HCT116 (cell line): ENCODE data around the gene POU5F2. TPM values are rescaled to one million over a fixed set of nuclear protein-coding genes. Genes with fewer than 3 reads are reported as not detected.

ENCODE experiments used
- ATAC-seq: fragments of 200-7000 bp; cut with Tn5 transposase; 2 replicates; pipeline ENCODE4 v1.9.1; 2020; ENCODE audit warnings: mild to moderate bottlenecking, moderate library complexity
- BruUV-seq: library from RNA; stranded (reverse); fragments of 400-500 nt; replicated peaks from 2 replicates; lab custom pipeline; 2021; lab: Mats Ljungman, UMichigan
- CTCF ChIA-PET: fragments of 300-600 bp; sonication (Branson Sonifier 250); formaldehyde crosslinking; loops from one replicate; lab custom pipeline; 2021; ENCODE audit warnings: antibody characterized with exemption; lab: Charles Lee
- POLR2A ChIA-PET: fragments of 300-600, 350-600 bp; sonication (Branson Sonifier 250); formaldehyde crosslinking; loops from one replicate; lab custom pipeline; 2021; ENCODE audit warnings: antibody characterized with exemption; lab: Charles Lee
- RAD21 ChIA-PET, 2 experiments: fragments of 300-600 bp; sonication (Branson Sonifier 250); formaldehyde crosslinking; loops; one replicate each; lab custom pipeline; 2023; ENCODE audit warnings: low total read pairs in 2 of 2; ENCODE audit not compliant: uncharacterized antibody in 2 of 2, unreplicated experiment in 2 of 2, low non-redundant PET in 1 of 2; lab: Charles Lee
- DNase-seq: peaks from one replicate; pipeline ENCODE4 v3.0.0-alpha.2; 2010; ENCODE audit warnings: low read depth, low spot score
- H2AFZ ChIP-seq: fragments of 200-600 bp; shearing (Covaris generic), sonication (generic); 2 replicates; pipeline ENCODE4 v1.6.1; 2017; ENCODE audit warnings: low read depth, mixed run types, mixed read lengths, antibody characterized with exemption, low read length; ENCODE audit not compliant: poor library complexity, severe bottlenecking
- H3K27ac ChIP-seq: 2 replicates; pipeline ENCODE4 v1.5.1; 2012; ENCODE audit warnings: low read depth, low read length
- H3K27me3 ChIP-seq: fragments of 200-600 bp; sonication (generic); 2 replicates; pipeline ENCODE4 v1.6.1; 2016; ENCODE audit warnings: mixed run types, low read length, mixed read lengths; ENCODE audit not compliant: insufficient read depth
- H3K36me3 ChIP-seq, 2 experiments: fragments of 200-500 bp in 1 of 2; fragments of 200-600 bp in 1 of 2; sonication (Bioruptor generic) in 1 of 2; sonication (generic) in 1 of 2; 2 replicates each; pipeline versions ENCODE4 v1.5.1 to v1.6.1; 2014 to 2016; ENCODE audit warnings: low read length in 2 of 2, inconsistent platforms in 1 of 2, mixed read lengths in 1 of 2, mixed run types in 1 of 2; ENCODE audit not compliant: insufficient read depth in 2 of 2, control insufficient read depth in 1 of 2
- H3K4me1 ChIP-seq, 2 experiments: fragments of 200-600 bp in 1 of 2; sonication (generic) in 1 of 2; 2 replicates each; pipeline versions ENCODE4 v1.5.1 to v1.6.1; 2012 to 2017; ENCODE audit warnings: low read length in 2 of 2, inconsistent platforms in 1 of 2, mild to moderate bottlenecking in 1 of 2, mixed read lengths in 1 of 2, mixed run types in 1 of 2, moderate library complexity in 1 of 2; ENCODE audit not compliant: insufficient read depth in 2 of 2, control insufficient read depth in 1 of 2
- H3K4me2 ChIP-seq: fragments of 200-600 bp; sonication (generic); 2 replicates; pipeline ENCODE4 v1.6.1; 2017; ENCODE audit warnings: mixed run types, low read length, mixed read lengths
- H3K4me3 ChIP-seq, 2 experiments: fragments of 200-600 bp in 1 of 2; sonication (generic) in 1 of 2; replicated peaks in 1 of 2; 2 replicates each; pipeline ENCODE4 v1.5.1; 2011 to 2016; ENCODE audit warnings: low read length in 2 of 2, control low read depth in 1 of 2, low read depth in 1 of 2, mild to moderate bottlenecking in 1 of 2, mixed read lengths in 1 of 2, mixed run types in 1 of 2
- H3K79me2 ChIP-seq: fragments of 200-600 bp; sonication (generic); 2 replicates; pipeline ENCODE4 v1.6.1; 2017; ENCODE audit warnings: mild to moderate bottlenecking, mixed run types, low read length, moderate library complexity, mixed read lengths; ENCODE audit not compliant: insufficient read depth
- H3K9ac ChIP-seq: fragments of 200-600 bp; sonication (generic); 2 replicates; pipeline ENCODE4 v1.6.1; 2016; ENCODE audit warnings: low read length, mixed read lengths
- H3K9me2 ChIP-seq: fragments of 200-600 bp; sonication (generic), shearing (Covaris generic); 2 replicates; pipeline ENCODE4 v1.6.1; 2017; ENCODE audit warnings: mixed run types, mild to moderate bottlenecking, moderate library complexity; ENCODE audit not compliant: insufficient read depth
- H3K9me3 ChIP-seq, 2 experiments: fragments of 200-500 bp in 1 of 2; fragments of 200-600 bp in 1 of 2; sonication (Bioruptor generic) in 1 of 2; sonication (generic) in 1 of 2; 2 replicates each; pipeline ENCODE4 v1.6.1; 2014 to 2017; ENCODE audit warnings: low read length in 2 of 2, mixed read lengths in 2 of 2, inconsistent platforms in 1 of 2, low read depth in 1 of 2, mild to moderate bottlenecking in 1 of 2, mixed run types in 1 of 2, moderate library complexity in 1 of 2; ENCODE audit not compliant: control insufficient read depth in 1 of 2, insufficient read depth in 1 of 2
- H4K20me1 ChIP-seq: fragments of 200-600 bp; sonication (generic), shearing (Covaris generic); 2 replicates; pipeline ENCODE4 v1.6.1; 2017; ENCODE audit warnings: mixed run types, mild to moderate bottlenecking, moderate library complexity; ENCODE audit not compliant: insufficient read depth
- ATF3 ChIP-seq: IDR thresholded peaks from 2 replicates; pipeline ENCODE4 v1.6.1; 2012
- CEBPB ChIP-seq: IDR thresholded peaks from 2 replicates; pipeline ENCODE4 v1.6.1; 2012; ENCODE audit warnings: low read depth
- ELF1 ChIP-seq: IDR thresholded peaks from 2 replicates; pipeline ENCODE4 v1.6.1; 2012; ENCODE audit warnings: low read depth, borderline replicate concordance
- EZH2phosphoT487 ChIP-seq: fragments of 200-600 bp; IDR thresholded peaks from 2 replicates; pipeline ENCODE4 v1.6.1; 2018; ENCODE audit warnings: antibody characterized with exemption, borderline replicate concordance
- POLR2AphosphoS5 ChIP-seq: IDR thresholded peaks from 2 replicates; pipeline ENCODE4 v1.6.1; 2011; ENCODE audit warnings: mild to moderate bottlenecking, low read depth, low read length, moderate library complexity
- RAD21 ChIP-seq: IDR thresholded peaks from 2 replicates; pipeline ENCODE4 v1.6.1; 2012; ENCODE audit warnings: low read depth, mild to moderate bottlenecking
- REST ChIP-seq: IDR thresholded peaks from 2 replicates; pipeline ENCODE4 v1.6.1; 2012; ENCODE audit warnings: low read depth
- SIN3A ChIP-seq: IDR thresholded peaks from 2 replicates; pipeline ENCODE4 v1.6.1; 2012; ENCODE audit warnings: low read depth
- SRF ChIP-seq: IDR thresholded peaks from 2 replicates; pipeline ENCODE4 v1.6.1; 2012; ENCODE audit warnings: low read depth
- ZFX ChIP-seq: fragments of 450-650 bp; IDR thresholded peaks from 2 replicates; pipeline ENCODE4 v1.6.1; 2017
- intact Hi-C: fragments of 100-400 bp; cut with micrococcal nuclease; formaldehyde crosslinking; loops from 2 replicates; pipeline ENCODE4 v1.10.0; 2022
- total RNA-seq: library from RNA; stranded (reverse); gene quantifications from one replicate; pipeline ENCODE4 v1.2.1, GENCODE V29; 2021; ENCODE audit not compliant: unreplicated experiment
- TF ChIP-seq, protein P1 (sequence below), 3 experiments: fragments of 200-600 bp in 1 of 3; sonication (generic) in 1 of 3; IDR thresholded peaks in 2 of 3; conservative IDR thresholded peaks in 1 of 3; 2 replicates each; pipeline ENCODE4 v1.5.1; 2012 to 2017; ENCODE audit warnings: low read depth in 2 of 3, low read length in 2 of 3, antibody characterized with exemption in 1 of 3, borderline replicate concordance in 1 of 3, control low read depth in 1 of 3, mild to moderate bottlenecking in 1 of 3, mixed read lengths in 1 of 3, mixed run types in 1 of 3, moderate library complexity in 1 of 3; ENCODE audit not compliant: insufficient read depth in 1 of 3

The POU5F2 gene
- total RNA-seq, 1 experiment from 2014 or later: 0.44 TPM

- no peaks in the 10 kb centered on the region for H3K4me1 ChIP-seq
- POLR2A ChIA-PET: no interaction called here
- H3K36me3 ChIP-seq: no peaks in the 10 kb centered on the region
- H3K9me3 ChIP-seq: no peaks in the 10 kb centered on the region
- no peak overlapping the region for H3K9ac ChIP-seq
- no peak overlapping the region for H3K27ac ChIP-seq
- no peak overlapping the region for H3K4me3 ChIP-seq
- no peak overlapping the region for H2AFZ ChIP-seq
- intact Hi-C loops: no loop called here
- H4K20me1 ChIP-seq: no peaks in the 10 kb centered on the region
- no TSS peak for BruUV-seq
- RAD21 ChIA-PET: no interaction called here
- ATAC-seq (no peak), DNase-seq (no peak)
- no peaks in the 10 kb centered on the region for H3K27me3 ChIP-seq
- CTCF ChIA-PET: no interaction called here
- no peaks in the 10 kb centered on the region for H3K79me2 ChIP-seq
- H3K4me2 ChIP-seq: no peak overlapping the region
- TF ChIP-seq SIN3A (no peak), EZH2phosphoT487 (no peak)
- H3K9me2 ChIP-seq: no peaks in the 10 kb centered on the region
Observed at GRCh38 chr5:93724791-93725190, 16.6 kb downstream of the POU5F2 start.

DNA sequence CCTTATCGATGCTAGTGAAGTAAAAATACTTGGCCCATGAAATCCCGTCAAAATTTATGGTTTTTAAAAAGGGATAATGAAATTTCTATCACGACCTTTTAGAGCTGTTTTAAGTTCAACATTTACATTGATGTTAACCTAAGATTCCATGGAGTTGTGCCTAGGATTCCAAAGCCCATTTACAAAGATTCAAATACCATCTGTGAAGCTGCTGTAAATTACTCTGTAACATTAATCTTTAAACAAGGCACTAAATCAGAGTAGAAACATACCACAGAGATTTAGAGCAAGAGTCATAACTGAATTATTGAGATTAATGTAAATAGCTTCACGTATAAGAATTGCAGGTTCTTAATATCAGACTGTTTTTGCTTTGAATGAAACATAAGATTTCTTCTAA lies 17.7 kb downstream of the POU5F2 start:
- Histone ChIP-seq H2AFZ (no peak overlapping the region), H3K4me2 (no peak overlapping the region), H3K79me2 (no peaks in the 10 kb centered on the region), H3K36me3 (no peaks in the 10 kb centered on the region), H4K20me1 (no peaks in the 10 kb centered on the region; the same call in 1 of the 2 replicates), H3K4me1 (no peaks in the 10 kb centered on the region), H3K9me3 (no peaks in the 10 kb centered on the region), H3K4me3 (no peak overlapping the region), H3K9ac (no peak overlapping the region), H3K27me3 (no peaks in the 10 kb centered on the region), H3K9me2 (no peaks in the 10 kb centered on the region), H3K27ac (no peak overlapping the region)
- CTCF ChIA-PET: no interaction called here
- no peak for ATAC-seq
- POLR2A ChIA-PET: no interaction called here
- no peak for DNase-seq
- intact Hi-C loops: no loop called here
- RAD21 ChIA-PET: no interaction called here
- no TSS peak for BruUV-seq
- no peak for TF ChIP-seq RAD21
- no peak for TF ChIP-seq CEBPB
- TF ChIP-seq POLR2AphosphoS5: no peak
- TF ChIP-seq, protein P1, sequence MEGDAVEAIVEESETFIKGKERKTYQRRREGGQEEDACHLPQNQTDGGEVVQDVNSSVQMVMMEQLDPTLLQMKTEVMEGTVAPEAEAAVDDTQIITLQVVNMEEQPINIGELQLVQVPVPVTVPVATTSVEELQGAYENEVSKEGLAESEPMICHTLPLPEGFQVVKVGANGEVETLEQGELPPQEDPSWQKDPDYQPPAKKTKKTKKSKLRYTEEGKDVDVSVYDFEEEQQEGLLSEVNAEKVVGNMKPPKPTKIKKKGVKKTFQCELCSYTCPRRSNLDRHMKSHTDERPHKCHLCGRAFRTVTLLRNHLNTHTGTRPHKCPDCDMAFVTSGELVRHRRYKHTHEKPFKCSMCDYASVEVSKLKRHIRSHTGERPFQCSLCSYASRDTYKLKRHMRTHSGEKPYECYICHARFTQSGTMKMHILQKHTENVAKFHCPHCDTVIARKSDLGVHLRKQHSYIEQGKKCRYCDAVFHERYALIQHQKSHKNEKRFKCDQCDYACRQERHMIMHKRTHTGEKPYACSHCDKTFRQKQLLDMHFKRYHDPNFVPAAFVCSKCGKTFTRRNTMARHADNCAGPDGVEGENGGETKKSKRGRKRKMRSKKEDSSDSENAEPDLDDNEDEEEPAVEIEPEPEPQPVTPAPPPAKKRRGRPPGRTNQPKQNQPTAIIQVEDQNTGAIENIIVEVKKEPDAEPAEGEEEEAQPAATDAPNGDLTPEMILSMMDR (IDR thresholded peaks at IDR 0.05 in 2 of 3, conservative IDR thresholded peaks at IDR 0.05 in 1 of 3; ENCODE audit: borderline replicate concordance in 1 of 3, insufficient read depth in 1 of 3, low read depth in 2 of 3, low read length in 2 of 3): no peak
- no peak for TF ChIP-seq ZFX
- TF ChIP-seq SRF: no peak
- TF ChIP-seq REST: no peak
- TF ChIP-seq ELF1: no peak
- no peak for TF ChIP-seq ATF3
